ENCODE measurements around the gene ZNF558.

GRCh38 chr19:8832132-8833021 is at the start of gene ZNF558, which contains the start of gene MBD3L1:
- TF ChIP-seq CTCF (IDR thresholded peaks at IDR 0.05) (peak in 4 of 6 experiments; percentile 22 to 52 (median 28)), POLR2A (IDR thresholded peaks at IDR 0.05) (peak in 2 of 4 donors; percentile 86 to 90)
